GM19463 (cell line): Measurements from ENCODE around the gene TCF19.

Experiments
- ATAC-seq: cut with Tn5 transposase; IDR thresholded peaks from one replicate; pipeline ENCODE4 v1.9.1; 2021; ENCODE audit warnings: mild to moderate bottlenecking, moderate library complexity; ENCODE audit not compliant: unreplicated experiment

TCF19 gene

GRCh38 chr6:31126396-31127175 is 31.8 kb upstream of the TCF19 start:
- ATAC-seq: no peak

GRCh38 chr6:31128093-31128676 is 30.2 kb upstream of the TCF19 start:
- ATAC-seq: no peak

GRCh38 chr6:31129130-31129529 is 29.3 kb upstream of the TCF19 start:
- ATAC-seq: no peak

GRCh38 chr6:31130751-31131150 is 27.6 kb upstream of the TCF19 start:
- no peak for ATAC-seq

- no peak for ATAC-seq
Measured at GRCh38 chr6:31131595-31131994, 26.8 kb upstream of the TCF19 start.

- no peak for ATAC-seq
Measured at GRCh38 chr6:31132806-31133205, 25.6 kb upstream of the TCF19 start.

GRCh38 chr6:31135710-31136109 is 22.7 kb upstream of the TCF19 start:
- ATAC-seq: no peak

GRCh38 chr6:31138982-31139381 is 19.4 kb upstream of the TCF19 start, which contains the start of gene PSORS1C2:
TSS of gene PSORS1C2 (minus strand) at chr6:31139066. CDS start at chr6:31139026, 40 bp downstream.
- ATAC-seq: no peak

- no peak for ATAC-seq
Measured at GRCh38 chr6:31139599-31139998, 18.8 kb upstream of the TCF19 start.

GRCh38 chr6:31140643-31141042 is 17.7 kb upstream of the TCF19 start:
- ATAC-seq: no peak

GRCh38 chr6:31142361-31142761 is 16.0 kb upstream of the TCF19 start:
- no peak for ATAC-seq

- ATAC-seq: no peak
Measured at GRCh38 chr6:31143148-31143547, 15.2 kb upstream of the TCF19 start.

- ATAC-seq: no peak
Measured at GRCh38 chr6:31144296-31144969, 14.0 kb upstream of the TCF19 start.

- ATAC-seq: no peak
Measured at GRCh38 chr6:31144970-31145340, 13.4 kb upstream of the TCF19 start.

- no peak for ATAC-seq
Measured at GRCh38 chr6:31145386-31145785, 13.0 kb upstream of the TCF19 start.

GRCh38 chr6:31149827-31150447 is 8.5 kb upstream of the TCF19 start:
- no peak for ATAC-seq

GRCh38 chr6:31152781-31153180 is 5.6 kb upstream of the TCF19 start:
- ATAC-seq: no peak

GRCh38 chr6:31154436-31154835 is 4.0 kb upstream of the TCF19 start:
- no peak for ATAC-seq

GRCh38 chr6:31156641-31157040 is 1.7 kb upstream of the TCF19 start:
- no peak for ATAC-seq

- no peak for ATAC-seq
Measured at GRCh38 chr6:31157513-31158139, 763 bp upstream of the TCF19 start, which contains the start of gene CCHCR1. TSS of gene CCHCR1 (minus strand) at chr6:31157802. CDS start at chr6:31157600, 202 bp downstream.
